Stimulated activated CD4-positive, alpha-beta T cell treated with anti-CD3 and anti-CD28 coated beads, Interleukin-1b, Interleukin-23, amount 100 ng/mL, for 1 hour (primary cell): ENCODE data around the gene DNAH14.
"Not testable (repeated sequence)": the region's sequence is repeated elsewhere in the genome, so short reads cannot be mapped to it uniquely, and the experiment has no call there.

Experiments
- DNase-seq, 2 donors: peaks; one replicate each; pipeline ENCODE4 v3.0.0-alpha.2; 2020; ENCODE audit warnings: low read depth in 2 of 2

The DNAH14 gene

DNA sequence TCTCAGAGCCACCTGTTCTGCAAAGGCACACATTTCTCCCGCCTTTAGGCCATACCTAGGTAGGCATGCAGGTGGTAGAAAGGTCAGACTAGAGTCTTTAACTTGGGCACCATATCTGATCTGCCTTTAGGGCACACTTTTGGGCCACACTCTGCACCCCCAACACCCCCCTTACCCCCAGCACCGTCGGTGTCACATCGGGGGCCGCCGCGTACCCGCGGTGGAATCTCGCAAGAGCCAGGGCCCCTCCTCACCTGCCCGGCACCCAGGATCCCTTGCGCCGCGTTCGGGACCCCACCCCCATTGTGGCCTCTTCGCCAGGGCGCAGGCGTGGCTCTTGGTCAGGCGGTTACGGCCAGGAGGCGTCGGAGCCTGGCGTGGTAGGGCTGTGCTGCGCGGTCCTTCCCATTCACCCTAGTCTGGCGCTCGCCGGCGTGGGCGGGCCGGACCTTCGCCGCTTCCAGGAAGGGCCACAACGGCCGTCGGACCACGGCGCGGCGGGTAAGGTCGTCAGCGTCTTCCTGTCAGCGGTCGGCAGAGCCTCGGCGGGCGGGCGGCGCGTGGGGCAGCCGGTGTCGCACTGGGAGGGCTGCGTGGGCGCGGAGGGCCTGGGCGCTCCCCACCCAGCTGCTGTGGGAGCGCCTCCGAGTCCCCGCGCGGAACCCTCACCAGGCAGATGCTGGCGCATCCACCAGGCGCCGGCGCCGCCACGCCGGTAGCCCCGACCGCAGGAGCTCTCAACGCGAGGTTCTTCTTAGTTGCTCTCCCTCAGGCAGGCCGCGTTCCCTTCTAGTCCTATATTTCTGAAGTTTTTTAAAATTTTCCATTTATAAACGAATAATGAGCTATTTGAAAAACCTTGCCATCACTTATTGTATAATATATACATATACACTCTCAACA, at the start of gene DNAH14:
TSS of gene DNAH14 (plus strand) at position 341 of the 903 bp plus-strand sequence. CDS start 23,028 bp downstream, outside the sequence.
- DNase-seq: no peak

DNA sequence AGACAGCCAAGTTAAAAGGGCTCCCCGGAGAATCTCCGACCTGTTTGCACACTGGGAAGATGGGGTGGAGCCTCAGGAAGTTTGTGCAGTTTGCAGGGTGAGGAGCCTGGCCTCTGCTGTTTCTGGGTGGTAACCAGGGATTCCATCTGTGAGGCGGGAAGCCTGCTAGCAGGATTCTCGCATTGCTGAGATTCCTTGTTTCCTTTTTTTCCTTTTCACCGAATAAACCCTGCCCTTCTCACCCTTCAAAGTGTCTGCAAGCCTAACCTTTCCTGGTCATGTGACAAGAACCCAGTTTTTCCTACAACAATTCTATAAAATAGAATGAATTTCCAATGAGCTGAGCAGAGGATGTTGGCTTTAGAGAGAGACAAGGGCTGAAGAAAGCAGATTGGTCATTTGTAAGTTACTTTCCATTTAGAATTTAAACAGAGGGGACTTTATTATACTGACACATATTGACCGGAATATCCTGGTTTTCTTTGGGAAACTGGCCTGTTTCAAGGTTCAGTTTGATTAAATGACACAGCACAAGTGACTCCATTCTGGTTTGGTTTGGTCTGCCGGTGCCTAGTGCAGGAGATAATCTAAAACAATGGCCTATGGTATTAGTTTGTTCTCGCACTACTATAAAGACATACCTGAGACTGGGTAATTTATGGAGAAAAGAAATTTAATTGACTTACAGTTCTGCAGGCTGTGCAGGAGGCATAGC, 48.7 kb upstream of the DNAH14 start:
- DNase-seq: no peak

DNA sequence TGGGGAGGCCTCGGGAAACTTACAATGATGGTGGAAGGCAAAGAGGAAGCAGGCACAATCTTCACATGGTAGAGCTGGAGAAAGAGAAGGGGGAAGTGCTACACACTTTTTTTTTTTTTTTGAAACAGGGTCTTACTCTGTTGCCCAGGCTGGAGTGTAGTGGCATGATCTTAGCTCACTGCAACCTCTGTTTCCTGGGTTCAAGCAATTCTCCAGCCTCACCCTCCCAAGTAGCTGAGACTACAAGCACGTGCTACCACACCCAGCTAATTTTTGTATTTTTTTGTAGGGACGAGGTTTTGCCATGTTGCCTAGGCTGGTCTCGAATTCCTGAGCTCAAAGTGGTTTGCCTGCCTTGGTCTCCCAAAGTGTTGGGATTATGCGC, 48.2 kb upstream of the DNAH14 start:
- not testable (repeated sequence) for DNase-seq

DNA sequence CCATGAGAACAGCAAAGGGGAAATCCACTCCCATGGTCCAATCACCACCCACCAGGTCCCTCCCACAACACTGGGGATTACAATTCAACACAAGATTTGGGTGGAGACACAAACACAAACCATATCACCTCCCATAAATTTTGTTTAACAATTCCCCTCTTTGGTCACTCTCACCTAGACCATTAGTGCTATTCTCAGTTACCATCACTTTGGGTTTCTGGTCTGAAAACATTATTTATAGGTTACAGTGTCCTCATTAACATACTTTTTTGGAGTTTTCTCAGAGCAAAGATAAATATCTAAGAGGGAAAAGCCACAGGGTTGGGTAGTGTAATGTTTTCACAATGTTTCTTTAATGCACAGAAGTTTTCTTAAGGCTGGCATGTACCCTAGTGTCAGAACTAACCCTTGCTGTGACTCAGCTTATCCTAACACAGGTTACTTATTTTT, 47.7 kb upstream of the DNAH14 start:
- no peak for DNase-seq

DNA sequence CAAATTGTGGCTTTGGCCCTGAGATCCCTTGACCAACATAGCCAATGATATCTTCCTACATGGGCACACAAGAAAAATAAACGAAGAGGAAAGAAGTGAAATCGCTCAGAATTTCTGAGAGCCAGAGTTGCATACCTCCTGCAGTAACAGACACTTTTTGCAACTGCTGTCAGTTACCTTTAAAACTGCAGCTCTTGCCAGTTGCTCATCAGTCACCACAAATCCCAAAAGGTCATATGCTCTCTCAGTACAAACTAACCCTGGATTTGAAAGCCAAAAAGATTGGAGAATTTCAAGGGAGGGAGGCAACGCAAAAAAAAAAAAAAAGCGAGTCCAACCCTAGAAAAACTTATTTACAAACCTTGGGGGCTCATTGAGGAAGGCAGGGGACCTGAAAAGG, 47.2 kb upstream of the DNAH14 start:
- DNase-seq: no peak

DNA sequence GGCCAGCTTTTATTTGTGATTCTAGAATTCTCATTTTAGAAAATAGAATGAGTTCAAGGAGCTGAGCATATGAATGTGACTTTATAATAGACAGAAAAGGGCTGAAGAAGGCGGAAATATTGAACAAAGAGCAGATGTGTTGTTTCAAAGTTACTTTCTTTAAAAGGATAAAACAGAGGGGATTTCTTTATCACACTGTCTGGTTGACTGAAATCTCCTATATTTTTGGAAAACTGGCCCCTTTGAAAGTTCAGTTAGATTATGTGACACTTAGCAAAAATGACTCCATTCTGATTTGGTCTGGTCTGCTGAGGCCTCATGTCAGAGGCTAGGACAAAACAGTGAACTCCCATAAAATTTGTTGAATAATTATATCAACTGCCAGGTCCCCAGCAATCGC, 46.4 kb upstream of the DNAH14 start:
- no peak for DNase-seq

DNA sequence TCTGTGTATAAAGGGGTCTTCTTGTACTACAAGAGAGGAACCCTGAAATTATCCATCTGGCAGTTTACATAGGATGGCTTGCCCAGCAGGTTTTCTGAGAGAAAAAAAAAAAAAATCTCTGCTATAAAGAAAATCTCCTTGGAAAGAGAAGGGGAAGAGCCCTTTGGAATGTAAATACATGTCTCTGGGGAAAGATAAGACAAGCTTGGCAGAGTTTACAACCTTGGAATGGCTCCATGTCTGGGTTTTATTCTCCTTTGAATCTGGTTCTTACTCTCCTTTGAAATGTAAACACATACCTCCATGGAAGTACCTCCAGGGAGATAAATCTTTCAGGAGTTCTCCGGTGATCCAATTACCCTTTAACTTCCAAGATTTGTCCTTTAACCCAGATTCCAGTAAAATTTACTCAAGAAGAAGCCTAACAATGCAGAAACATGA, 45.1 kb upstream of the DNAH14 start:
- no peak for DNase-seq

DNA sequence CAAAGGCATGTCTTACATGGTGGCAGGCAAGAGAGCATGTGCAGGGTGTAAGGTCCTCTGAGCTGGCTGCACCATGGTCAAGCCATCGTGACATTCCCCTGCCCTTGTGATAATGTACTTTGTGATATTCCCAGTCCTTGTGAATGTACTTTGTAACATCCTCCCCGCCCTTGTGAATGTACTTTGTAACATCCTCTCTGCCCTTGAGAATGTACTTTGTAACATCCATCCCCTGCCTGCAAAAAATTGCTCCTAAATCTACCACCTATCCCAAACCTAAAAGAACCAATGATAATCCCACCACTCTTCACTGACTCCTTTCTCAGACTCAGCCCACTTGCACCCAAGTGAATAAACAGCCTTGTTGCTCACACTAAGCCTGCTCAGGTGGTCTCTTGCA, 44.1 kb upstream of the DNAH14 start:
- DNase-seq: not testable (repeated sequence)

DNA sequence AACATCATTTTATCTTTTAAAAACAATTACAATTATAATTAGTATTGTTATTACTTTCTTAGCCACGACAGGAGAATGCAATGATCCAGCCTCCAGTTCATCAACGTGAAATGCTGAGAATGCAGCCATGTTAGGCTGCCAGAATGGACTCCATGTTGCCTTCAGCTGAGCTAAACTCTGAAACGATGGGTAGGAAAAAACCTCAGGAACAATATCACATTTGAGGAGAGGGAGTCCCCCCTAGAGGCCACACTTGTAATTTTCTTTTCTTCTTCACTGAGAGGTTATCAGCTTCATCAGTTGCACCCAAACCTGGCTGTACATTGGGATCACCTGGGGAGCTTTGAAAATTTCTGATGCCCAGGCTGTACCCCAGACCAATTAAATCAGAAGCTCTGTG, 34.6 kb upstream of the DNAH14 start:
- no peak for DNase-seq

DNA sequence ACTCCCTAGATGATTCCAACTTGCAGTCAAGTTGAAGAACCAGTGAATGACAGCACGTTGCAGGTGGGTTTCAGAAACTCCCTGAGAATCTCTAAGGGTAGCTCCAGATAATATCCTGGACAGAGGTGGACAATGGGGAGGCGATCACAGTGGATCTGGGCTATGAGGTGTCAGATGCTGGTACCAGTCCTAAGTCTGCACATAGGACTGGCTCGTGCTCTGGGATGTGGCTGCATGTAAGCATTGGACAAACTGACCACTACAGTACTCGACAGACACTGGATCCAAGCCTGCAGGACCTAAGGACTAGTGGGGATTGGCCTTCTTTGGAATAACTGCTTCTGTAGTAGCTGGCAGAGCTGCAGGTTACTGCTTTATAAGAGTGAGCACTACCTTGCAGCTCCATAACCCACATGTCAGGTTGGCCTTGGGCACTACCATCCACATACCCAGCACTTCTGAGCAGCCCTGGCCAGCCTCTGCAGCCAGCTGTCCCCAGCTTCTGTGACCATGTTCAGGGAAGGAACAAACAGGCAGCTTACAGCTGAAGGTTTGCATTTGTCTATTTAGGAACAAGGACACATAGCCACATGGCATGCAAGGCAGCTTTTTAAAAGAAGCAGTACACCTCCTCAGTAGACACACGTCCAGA, 33.2 kb upstream of the DNAH14 start:
- DNase-seq: no peak

DNA sequence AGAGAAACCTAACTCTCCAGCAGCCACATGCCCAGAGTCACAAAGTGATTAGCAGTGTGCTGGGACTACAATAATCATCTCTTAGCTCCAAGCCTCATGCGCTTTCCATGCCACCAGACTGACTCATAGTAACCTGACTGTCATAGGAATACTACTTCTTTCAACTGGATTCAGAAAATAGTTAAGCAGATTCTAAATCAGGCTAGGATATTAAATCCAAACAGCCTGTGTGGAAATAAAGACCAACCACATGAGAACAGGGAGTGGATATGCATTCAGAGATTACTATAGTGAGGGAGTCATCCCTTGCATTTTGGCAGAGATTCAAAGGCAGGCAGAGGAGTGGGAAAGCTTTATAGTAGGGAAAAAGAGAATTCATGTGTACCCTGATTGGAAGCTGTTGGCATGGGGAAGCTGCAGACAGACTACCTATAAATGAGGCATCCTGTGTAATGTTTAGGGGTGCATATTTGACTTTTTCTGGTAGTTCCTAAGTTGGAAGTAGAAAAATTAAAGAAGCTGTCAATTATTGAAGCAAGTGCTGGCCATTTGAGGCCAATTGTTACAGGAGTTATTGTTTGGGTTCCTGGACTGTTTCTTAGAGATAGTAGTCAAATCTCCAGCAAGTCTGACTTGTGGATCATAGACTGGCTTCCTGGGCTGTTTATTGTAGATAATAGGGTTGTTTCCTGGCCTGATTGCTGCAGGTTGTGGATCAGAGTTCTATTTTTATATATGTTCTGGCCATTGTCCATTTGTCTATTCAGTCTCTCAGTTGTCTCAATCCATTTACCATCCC, 31.7 kb upstream of the DNAH14 start:
- no peak for DNase-seq

DNA sequence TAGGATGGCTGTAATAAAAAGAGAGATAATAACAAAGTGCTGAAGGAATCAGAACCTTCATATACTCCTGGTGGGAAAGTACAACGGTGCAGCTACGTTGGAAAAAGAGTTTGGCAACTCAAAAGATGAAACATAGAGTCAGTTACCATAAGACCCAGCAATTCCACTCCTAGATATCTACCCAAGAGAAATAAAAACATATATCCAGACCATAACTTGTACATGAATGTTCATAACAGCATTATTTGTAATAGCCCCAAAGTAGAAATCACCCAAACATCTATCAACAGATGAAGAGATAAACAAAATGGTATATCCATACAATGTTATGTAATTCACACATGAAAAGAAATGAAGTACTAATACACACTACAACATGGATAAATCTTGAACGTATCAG, 30.5 kb upstream of the DNAH14 start:
- no peak for DNase-seq

DNA sequence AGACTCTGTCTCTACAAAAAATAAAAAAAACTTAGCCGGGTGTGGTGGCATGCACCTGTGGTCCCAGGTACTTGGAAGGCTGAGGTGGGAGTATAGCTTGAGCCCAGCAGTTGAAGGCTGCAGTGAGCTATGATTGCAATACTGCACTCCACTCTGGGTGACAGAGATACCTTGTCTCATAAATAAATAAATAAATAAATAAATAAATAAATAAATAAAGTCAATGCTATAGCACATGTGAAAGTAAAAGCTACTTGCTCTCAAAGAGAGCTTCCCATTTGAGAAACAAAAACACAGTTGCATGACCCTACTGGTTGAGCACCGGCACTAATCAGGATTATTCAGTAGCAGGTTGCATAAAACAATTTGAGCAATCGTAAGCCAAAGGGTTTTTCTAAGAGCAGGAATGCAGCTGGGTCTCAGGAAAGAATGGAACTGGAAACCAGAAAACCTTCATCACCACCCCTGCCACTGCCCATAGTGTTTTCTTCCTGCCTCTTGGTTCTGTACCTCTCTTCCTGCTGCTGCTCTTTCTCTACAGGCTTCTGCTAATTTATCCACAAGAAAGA, 29.3 kb upstream of the DNAH14 start:
- no peak for DNase-seq

DNA sequence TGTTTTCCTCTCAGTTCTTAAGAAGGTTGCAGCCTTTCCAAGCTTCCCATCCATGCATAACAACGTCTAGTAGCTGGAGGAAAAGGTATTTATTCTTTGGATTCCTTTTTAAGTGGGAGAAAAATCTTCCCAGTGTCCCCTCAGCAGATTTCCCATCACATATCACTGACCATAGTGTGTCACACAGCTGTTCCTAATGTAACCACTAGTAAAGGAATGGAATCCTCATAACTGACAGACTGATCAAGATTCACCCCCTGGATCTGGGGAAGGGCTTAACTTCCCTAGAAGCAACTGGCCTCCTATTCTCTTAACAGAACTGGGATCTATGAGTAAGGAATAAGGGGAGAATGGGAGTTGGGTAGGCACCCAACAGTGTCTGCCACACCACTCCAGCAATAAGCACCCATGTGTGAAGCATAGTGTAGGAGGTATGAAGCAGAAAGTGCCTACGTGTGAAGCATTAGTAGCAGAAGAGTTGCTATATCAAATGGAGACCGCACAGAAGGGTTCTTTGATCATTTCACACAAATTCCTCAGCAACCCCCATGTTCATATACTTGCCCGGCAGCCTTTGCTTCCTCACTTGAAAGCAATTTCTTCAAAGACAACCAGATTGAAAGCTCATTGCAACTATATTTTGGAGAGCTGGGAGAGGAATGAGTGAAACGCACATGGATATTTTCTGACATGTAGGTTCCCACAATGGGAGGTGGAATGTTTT, 28.2 kb upstream of the DNAH14 start:
- no peak for DNase-seq

DNA sequence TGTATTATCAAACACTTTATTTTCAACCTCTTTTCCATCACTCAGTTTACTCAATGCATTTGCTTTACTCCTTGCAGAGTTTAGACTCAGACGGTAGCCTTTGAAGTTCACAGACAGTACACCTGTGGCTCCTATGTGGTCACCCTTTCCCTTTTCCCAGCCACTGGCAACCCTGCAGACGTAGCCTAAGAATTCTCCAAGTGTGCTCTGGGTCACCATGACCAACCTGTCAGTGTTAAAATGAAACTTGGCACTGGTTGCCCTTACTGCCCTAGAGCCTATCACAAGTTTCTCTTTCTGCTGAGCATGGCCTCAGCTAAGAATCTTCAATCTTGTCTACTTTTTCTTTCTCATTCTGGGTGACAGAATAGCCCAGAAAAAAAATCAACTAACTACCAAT, 25.5 kb upstream of the DNAH14 start:
- no peak for DNase-seq

DNA sequence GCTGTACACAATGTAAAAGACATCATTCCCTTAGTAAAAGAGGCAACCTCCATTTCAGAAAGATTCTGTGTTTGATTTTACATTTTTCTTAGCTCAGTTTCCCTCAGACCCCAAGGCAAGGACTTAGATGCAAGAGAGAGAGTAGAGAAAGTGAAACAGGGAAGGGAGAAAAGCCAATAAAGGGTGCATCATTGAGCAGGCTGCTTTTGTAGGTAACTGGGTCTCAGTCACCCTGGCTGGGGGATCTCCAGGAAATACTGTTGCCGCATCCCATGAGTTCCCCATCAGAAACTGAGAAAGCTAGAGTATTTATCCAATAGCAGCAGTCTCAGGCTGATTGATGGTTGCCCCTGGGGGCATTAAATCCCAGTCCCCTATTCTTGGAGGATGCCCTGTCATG, 23.1 kb upstream of the DNAH14 start:
- DNase-seq: no peak

DNA sequence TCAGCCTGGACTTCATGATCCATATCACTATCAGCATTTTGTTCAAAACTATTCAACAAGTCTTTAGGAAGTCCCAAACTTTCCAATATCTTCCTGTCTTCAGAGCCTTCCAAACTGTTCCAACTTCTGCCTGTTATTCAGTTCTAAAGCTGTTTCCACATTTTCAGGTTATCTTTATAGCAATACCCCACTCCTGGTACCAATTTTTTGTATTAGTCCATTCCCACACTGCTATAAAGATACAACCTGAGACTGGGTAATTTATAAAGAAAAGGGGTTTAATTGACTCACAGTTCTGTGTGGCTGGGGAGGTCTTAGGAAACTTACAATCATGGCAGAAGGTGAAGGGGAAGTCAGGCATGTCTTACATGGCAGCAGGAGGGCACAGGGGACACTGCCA, 18.3 kb upstream of the DNAH14 start:
- no peak for DNase-seq

DNA sequence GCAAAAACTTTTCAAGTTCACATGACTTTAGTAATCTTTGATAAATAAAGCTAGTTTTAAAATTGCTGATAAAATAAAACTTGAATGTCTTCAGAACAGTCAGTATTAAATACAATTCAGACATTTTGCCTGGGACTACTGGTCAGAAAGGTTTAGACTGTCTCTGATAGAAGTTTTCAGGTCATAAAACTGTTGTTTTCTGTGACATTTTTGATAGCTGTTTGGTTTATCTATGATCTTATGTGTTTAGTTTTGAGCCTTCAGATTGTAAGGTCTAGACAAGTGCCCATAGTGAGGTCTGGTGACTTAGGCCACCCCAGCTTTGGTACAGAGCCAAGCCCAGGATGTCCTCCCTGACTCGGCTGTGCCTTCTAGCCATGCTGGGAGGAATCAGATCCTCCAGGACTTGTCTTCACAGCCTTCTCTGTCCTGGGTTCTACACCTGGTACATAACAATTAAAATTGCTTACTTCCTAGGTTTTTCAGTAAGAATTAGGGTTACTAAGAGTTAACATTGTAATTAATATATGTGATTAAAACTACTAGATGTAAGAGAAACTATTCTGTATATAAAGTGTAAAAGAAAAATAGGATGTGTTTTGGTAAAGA, 15.1 kb upstream of the DNAH14 start:
- DNase-seq: no peak

DNA sequence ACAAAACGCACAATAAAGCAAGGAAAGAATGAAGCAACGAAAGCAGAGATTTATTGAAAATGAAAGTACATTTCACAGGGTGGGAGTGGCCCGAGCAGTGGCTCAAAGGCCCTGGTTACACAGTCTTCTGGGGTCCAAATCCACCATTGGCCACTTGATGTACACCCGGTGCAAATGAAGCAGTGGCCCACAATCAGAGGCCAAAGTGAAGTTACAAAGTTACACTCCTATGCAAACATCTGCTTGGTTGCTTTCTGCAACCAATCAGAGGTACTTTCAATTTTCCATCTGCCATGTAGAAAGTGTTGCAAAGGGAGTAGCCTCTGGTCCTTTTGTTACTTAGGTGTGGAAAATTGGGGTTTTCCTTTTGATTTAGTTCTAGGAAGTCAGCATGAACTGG, 10.0 kb upstream of the DNAH14 start:
- DNase-seq: no peak

DNA sequence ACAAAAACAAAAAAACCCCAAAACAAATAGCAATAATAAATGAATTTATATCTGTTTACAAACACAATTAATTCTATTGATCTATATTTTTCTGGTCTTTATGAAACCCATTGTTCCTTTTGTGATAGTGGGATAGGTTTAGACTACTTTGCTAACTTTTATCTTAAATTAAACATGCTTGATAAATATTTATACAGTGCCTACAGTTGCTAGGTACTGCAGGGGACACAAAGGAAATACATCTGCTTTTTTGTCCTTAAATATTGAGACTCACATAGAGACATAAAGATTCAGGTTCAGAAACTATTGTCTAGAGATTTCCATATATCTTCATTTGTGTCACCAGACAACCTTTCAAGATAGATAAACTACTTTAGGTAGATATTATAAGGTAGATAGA, 8.5 kb upstream of the DNAH14 start:
- no peak for DNase-seq
